AG09319 (cell line): ENCODE results near the gene RAB9B.

ENCODE experiments used
- DNase-seq: peaks from one replicate; pipeline ENCODE4 v3.0.0-alpha.2; 2010; ENCODE audit warnings: low read depth; ENCODE audit errors: extremely low read depth
- CTCF ChIP-seq: IDR thresholded peaks from 2 replicates; pipeline ENCODE4 v1.5.1; 2011; ENCODE audit warnings: low read depth, mild to moderate bottlenecking, inconsistent platforms, low read length, moderate library complexity

Gene RAB9B

GRCh38 chrX:103791826-103792485 is 40.1 kb downstream of the RAB9B start:
- DNase-seq: no peak
- TF ChIP-seq CTCF: no peak

GRCh38 chrX:103791228-103791627 is 40.8 kb downstream of the RAB9B start:
- no peak for DNase-seq
- no peak for TF ChIP-seq CTCF

GRCh38 chrX:103789004-103789403 is 43.1 kb downstream of the RAB9B start:
- no peak for TF ChIP-seq CTCF
- DNase-seq: no peak

- no peak for TF ChIP-seq CTCF
- no peak for DNase-seq
Observed at GRCh38 chrX:103783971-103784370, 48.1 kb downstream of the RAB9B start.

GRCh38 chrX:103783196-103783595 is 48.9 kb downstream of the RAB9B start:
- no peak for DNase-seq
- TF ChIP-seq CTCF: no peak

GRCh38 chrX:103782640-103783039 is 49.4 kb downstream of the RAB9B start:
- no peak for TF ChIP-seq CTCF
- DNase-seq: no peak

- TF ChIP-seq CTCF: no peak
- no peak for DNase-seq
Observed at GRCh38 chrX:103781706-103782105, 50.4 kb downstream of the RAB9B start.
